NCI-H2227 treated with DMSO at 0.1 percent for 48 hours (cell line): ENCODE results near the gene JMJD1C.
"Not testable (repeated sequence)": the region's sequence is repeated elsewhere in the genome, so short reads cannot be mapped to it uniquely, and the experiment has no call there.

Source experiments
- DNase-seq: peaks from one replicate; lab custom pipeline; 2025; lab: John Stamatoyannopoulos, UW

The JMJD1C gene

GRCh38 chr10:63355682-63356081 is 110.1 kb downstream of the JMJD1C start:
- DNase-seq: no peak

GRCh38 chr10:63352976-63353375 is 112.8 kb downstream of the JMJD1C start:
- DNase-seq: no peak

- DNase-seq: no peak
These were observed 117.4 kb downstream of the JMJD1C start for GRCh38 chr10:63348245-63348850.

- DNase-seq: no peak
These were observed 119.7 kb downstream of the JMJD1C start for GRCh38 chr10:63346015-63346441.

GRCh38 chr10:63344269-63344668 is 121.5 kb downstream of the JMJD1C start:
- no peak for DNase-seq

GRCh38 chr10:63343476-63343875 is 122.3 kb downstream of the JMJD1C start:
- DNase-seq: no peak

- not testable (repeated sequence) for DNase-seq
These were observed 126.1 kb downstream of the JMJD1C start for GRCh38 chr10:63339640-63340039.

GRCh38 chr10:63337455-63338251 is 128.1 kb downstream of the JMJD1C start:
- DNase-seq: no peak

GRCh38 chr10:63331586-63331985 is 134.2 kb downstream of the JMJD1C start:
- DNase-seq: no peak

GRCh38 chr10:63324495-63324854 is 141.3 kb downstream of the JMJD1C start:
- DNase-seq: no peak

GRCh38 chr10:63323701-63324494 is 141.9 kb downstream of the JMJD1C start:
- no peak for DNase-seq

GRCh38 chr10:63320683-63321082 is 145.1 kb downstream of the JMJD1C start:
- DNase-seq: no peak

GRCh38 chr10:63319231-63319630 is 146.5 kb downstream of the JMJD1C start:
- DNase-seq: no peak

- DNase-seq: no peak
These were observed 147.3 kb downstream of the JMJD1C start for GRCh38 chr10:63318491-63318890.

GRCh38 chr10:63314020-63314419 is 151.8 kb downstream of the JMJD1C start:
- no peak for DNase-seq

- DNase-seq: no peak
These were observed 152.6 kb downstream of the JMJD1C start for GRCh38 chr10:63313066-63313717.

GRCh38 chr10:63308628-63309027 is 157.1 kb downstream of the JMJD1C start:
- no peak for DNase-seq

- no peak for DNase-seq
These were observed 161.6 kb downstream of the JMJD1C start for GRCh38 chr10:63304146-63304545.

- no peak for DNase-seq
These were observed 165.0 kb downstream of the JMJD1C start for GRCh38 chr10:63300801-63301200.

GRCh38 chr10:63297941-63298340 is 167.8 kb downstream of the JMJD1C start:
- DNase-seq: no peak

- DNase-seq: no peak
These were observed 171.0 kb downstream of the JMJD1C start for GRCh38 chr10:63294781-63295180.

GRCh38 chr10:63292847-63293246 is 172.9 kb downstream of the JMJD1C start:
- not testable (repeated sequence) for DNase-seq
